ENCODE results near the gene FBXO47. TPM values are rescaled to one million over a fixed set of nuclear protein-coding genes. Genes with fewer than 3 reads are reported as not detected.
A peak's percentile ranks its signal among the peaks of the same experiment; 100 is the strongest.

FBXO47 gene, protein sequence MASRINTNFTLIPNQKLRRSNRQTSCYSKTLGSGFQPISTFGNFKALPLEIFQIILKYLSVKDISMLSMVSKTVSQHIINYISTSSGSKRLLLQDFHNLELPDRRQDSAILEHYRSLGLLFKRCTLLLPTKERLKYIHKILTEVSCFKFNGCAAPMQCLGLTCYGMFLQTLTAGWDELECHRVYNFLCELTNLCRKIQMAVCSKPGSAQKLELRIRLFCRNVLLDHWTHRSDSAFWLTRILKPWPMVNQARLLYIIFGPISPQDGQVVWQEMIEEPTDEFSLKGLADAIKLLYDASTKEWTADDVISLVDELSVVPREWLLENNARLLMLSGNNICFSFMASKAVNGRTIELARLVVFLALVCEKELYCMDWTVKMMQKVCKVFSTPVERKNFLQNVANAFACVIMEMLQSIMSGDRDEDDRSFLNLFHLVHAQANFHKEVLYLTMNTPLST
- total RNA-seq: not detected

DNA sequence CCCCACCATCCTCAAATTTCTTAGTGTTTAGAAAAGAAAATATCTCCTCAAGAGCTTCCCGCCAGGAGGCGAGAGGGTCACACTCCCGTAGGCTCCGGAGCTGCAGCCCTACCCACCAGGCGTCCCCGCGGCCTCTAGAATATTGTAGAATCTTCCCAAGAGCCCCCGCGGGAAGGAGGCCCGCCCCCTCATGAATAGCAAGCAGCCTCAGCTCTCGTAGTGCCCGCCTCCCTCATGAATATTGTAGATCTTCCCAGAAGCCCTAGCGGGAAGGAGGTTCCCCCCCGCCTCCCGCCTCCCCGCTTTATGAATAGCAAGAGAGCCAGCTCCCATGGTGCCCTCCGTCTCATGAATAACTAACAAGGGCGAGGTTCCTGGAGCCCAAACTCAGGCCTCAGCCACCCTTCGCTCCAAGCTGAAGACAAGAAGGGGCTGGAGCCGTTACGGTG lies at the start of gene FBXO47:
Gene FBXO47, minus strand, starts transcription at position 114 of the 449 bp plus-strand sequence. CDS start 4,378 bp downstream, outside the sequence.
- peaks cover 16% of the 10 kb centered on the region for H3K4me1 Mint-ChIP-seq
- H3K36me3 Mint-ChIP-seq (ENCODE audit: low read depth): no peaks in the 10 kb centered on the region

DNA sequence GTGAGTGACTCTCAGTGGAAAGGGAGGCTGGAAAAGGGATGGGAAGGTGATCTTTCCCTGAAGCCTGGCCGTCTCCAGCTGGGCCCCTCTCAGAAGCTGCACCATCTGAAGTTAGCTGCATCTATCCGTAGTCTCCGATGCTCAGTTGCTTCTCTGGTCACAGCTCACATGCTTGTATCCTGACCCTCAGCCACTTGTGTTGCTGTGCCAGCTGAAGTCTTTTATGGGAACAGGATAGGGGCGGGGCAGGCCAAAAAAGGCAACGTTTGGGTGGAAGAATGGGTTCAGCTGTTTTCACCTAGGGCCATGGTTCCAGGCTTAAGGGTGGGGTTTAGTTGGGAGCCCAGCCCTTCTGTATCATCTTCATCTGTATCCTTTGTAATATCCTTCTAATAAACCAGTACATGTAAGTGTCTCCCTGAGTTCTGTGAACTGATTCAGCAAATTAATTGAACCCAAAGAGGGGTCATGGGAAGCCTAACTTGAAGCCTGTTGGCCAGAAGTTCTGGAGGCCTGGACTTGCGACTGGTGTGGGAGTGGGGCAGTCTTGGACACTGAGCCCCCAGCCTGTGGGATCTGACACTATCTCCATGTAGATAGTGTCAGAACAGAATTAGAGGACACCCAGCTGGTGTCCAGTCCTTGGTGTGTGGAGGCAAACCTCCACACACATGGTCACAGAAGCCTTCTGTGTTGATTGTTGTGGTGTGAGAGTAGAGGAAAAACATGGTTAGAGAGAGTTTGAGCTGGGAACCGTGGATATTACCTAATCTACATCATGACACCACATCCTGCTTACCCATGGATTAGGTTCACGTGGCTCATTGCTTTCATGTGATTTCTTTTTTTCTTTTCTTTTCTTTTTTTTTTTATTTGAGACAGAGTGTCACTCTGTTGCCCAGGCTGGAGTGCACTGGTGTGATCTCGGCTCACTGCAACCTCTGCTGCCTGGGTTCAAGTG lies 49.3 kb upstream of the FBXO47 start:
- Mint-ChIP-seq H3K4me1 (peaks cover 31% of the 10 kb centered on the region), H3K27ac (peak overlapping the region; percentile 74), H3K9me3 (no peaks in the 10 kb centered on the region), H3K4me3 (no peak overlapping the region), H3K27me3 (no peaks in the 10 kb centered on the region), H3K36me3 (ENCODE audit: low read depth) (no peaks in the 10 kb centered on the region)
- ChIA-PET POLR2A (interaction anchor here (0.6 kb wide), 1 partner anchor 33 kb away, joined by 6 read pairs; no protein-coding TSS in a partner anchor), CTCF (interaction anchor here (0.6 to 1.2 kb wide), 6 partner anchors 11 to 190 kb away, joined by 3 to 4 read pairs (median 3); no protein-coding TSS in a partner anchor)
- DNase-seq: peak; percentile 45

More for the DNA sequence above, at the start of gene FBXO47:
- H3K27me3 Mint-ChIP-seq: peaks cover 3% of the 10 kb centered on the region
- H3K9me3 Mint-ChIP-seq: no peaks in the 10 kb centered on the region
- peak within 1 kb of the TSS; percentile 82 for H3K27ac Mint-ChIP-seq
- ChIA-PET CTCF (interaction anchor here (1.0 to 1.8 kb wide), 3 partner anchors 184 to 198 kb away, joined by 3 to 5 read pairs (median 3); partner anchors contain the start of gene PLXDC1), POLR2A (no interaction called here)
- peak within 1 kb of the TSS; percentile 73 for H3K4me3 Mint-ChIP-seq
- DNase-seq: peak; percentile 85

DNA sequence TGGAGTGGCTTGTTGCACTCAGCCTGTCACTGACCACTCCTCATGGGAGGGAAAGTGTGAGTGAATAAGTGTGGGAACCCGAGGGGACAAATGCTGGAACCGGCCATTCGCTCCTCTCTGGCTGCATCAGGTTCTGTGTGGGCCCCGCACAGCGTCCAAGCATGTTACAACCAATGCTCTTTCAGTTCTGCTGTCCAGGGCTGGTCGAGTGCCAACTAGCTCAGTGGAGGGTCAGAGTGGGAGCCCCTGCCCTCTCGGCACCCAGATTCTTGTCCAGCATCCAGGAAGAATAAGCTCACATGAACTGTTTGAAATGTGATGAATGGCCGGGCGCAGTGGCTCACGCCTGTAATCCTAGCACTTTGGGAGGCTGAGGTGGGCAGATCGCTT lies 48.3 kb upstream of the FBXO47 start:
- ChIA-PET CTCF (interaction anchor here (0.6 to 1.1 kb wide), 2 partner anchors 15 to 41 kb away, joined by 3 read pairs; no protein-coding TSS in a partner anchor), POLR2A (no interaction called here)
- no peaks in the 10 kb centered on the region for H3K9me3 Mint-ChIP-seq
- no peaks in the 10 kb centered on the region for H3K36me3 Mint-ChIP-seq (ENCODE audit: low read depth)
- no peak overlapping the region for H3K4me3 Mint-ChIP-seq
- H3K27me3 Mint-ChIP-seq: no peaks in the 10 kb centered on the region
- H3K4me1 Mint-ChIP-seq: peaks cover 31% of the 10 kb centered on the region
- DNase-seq: no peak
- peak overlapping the region; percentile 25 for H3K27ac Mint-ChIP-seq

DNA sequence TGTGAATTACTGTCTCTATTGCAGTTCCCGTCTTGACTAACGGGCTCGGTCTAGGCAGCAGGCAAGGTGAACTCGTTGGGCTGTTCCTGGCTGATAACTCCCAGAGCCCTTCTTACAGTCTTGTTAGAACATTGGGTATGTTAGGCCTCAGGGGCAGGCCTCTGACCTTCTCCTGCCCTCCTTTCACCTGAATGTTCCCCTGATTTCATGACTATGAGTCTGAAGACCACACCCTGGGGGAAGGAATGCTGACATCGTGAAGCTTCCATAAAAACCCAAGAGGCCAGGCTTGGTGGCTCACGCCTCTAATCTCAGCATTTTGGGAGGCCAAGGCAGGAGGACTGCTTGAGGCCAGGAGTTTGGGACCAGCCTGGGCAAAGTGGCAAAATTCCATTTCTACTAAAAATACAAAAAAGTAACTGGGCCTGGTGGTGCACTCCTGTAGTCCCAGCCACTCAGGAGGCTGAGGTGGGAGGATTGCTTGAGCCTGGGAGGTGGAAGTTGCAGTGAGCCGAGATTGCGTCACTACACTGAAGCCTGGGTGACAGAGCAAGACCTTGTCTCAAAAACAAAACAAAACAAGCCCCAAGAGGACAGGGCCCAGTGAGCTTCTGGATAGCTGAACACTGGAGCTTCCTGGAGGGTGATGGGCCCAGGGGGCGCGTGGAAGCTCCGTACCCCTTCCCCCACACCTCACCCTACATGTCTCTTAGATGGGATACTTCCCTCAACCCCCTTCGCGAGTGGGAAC lies 47.8 kb upstream of the FBXO47 start:
- Mint-ChIP-seq H3K27me3 (no peaks in the 10 kb centered on the region), H3K27ac (peak overlapping the region; percentile 25), H3K4me3 (no peak overlapping the region), H3K9me3 (no peaks in the 10 kb centered on the region), H3K4me1 (peaks cover 31% of the 10 kb centered on the region), H3K36me3 (ENCODE audit: low read depth) (no peaks in the 10 kb centered on the region)
- no peak for DNase-seq
- POLR2A ChIA-PET: no interaction called here
- CTCF ChIA-PET: interaction anchor here (0.6 to 1.1 kb wide), 2 partner anchors 16 to 42 kb away, joined by 3 read pairs; no protein-coding TSS in a partner anchor

DNA sequence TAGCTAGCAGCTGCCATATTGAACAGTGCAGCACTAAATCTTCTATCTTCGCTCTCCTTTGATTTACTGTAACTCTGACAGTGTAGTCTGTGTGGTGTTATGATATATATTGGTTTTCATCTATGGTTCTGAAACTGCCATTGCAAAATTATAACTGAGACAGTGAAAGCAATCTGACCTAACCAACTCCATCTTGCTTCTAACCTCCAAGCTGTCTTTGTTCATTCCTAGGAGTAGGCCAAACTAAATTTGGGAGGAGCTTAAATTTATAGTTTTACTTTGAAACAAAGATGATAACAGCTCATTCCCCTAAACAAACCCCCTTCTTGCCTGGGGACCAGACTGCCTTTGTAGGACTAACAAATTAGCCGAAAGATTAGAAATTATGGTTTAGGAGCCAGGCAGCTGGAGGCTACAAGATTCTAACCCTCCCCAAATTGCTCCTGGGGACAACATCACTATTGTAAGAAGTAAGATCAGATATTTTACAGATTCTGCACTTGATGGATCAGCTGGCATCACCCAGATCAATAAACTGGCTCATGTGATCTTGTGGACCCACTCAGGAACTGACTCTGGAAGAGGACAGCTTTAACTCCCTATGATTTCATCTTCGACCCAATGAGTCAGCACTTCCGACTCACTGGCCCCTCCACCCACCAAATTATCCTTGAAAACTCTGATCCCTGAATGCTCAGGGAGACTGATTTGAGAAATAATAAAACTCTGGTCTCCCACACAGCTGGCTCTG lies 47.0 kb upstream of the FBXO47 start:
- H3K27me3 Mint-ChIP-seq: no peaks in the 10 kb centered on the region
- ChIA-PET CTCF (no interaction called here), POLR2A (interaction anchor here (0.6 kb wide), 1 partner anchor 73 kb away, joined by 4 read pairs; no protein-coding TSS in a partner anchor)
- no peak overlapping the region for H3K4me3 Mint-ChIP-seq
- peaks cover 31% of the 10 kb centered on the region for H3K4me1 Mint-ChIP-seq
- no peak for DNase-seq
- H3K36me3 Mint-ChIP-seq (ENCODE audit: low read depth): no peaks in the 10 kb centered on the region
- no peaks in the 10 kb centered on the region for H3K9me3 Mint-ChIP-seq
- H3K27ac Mint-ChIP-seq: no peak overlapping the region

DNA sequence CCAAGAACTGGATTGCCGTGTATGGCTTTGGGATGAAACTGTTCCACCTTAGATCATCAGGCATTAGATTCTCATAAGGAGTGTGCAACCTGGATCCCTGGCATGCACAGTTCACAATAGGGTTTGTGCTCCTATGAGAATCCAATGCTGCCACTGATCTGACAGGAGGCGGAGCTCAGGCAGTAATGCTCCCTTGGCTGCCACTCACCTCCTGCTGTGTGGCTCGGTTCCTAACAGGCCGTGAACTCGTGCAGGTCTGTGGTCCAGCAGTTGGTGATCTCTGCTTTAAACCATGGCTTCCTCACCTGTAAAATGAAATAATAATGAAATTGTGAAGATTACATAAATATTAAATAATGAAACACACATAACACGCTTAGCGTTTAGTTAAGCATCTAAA lies 45.5 kb upstream of the FBXO47 start:
- DNase-seq: no peak
- peaks cover 2% of the 10 kb centered on the region for H3K27me3 Mint-ChIP-seq
- H3K27ac Mint-ChIP-seq: no peak overlapping the region
- ChIA-PET POLR2A (no interaction called here), CTCF (no interaction called here)
- H3K9me3 Mint-ChIP-seq: no peaks in the 10 kb centered on the region
- no peak overlapping the region for H3K4me3 Mint-ChIP-seq
- peaks cover 18% of the 10 kb centered on the region for H3K4me1 Mint-ChIP-seq
- H3K36me3 Mint-ChIP-seq (ENCODE audit: low read depth): no peaks in the 10 kb centered on the region

DNA sequence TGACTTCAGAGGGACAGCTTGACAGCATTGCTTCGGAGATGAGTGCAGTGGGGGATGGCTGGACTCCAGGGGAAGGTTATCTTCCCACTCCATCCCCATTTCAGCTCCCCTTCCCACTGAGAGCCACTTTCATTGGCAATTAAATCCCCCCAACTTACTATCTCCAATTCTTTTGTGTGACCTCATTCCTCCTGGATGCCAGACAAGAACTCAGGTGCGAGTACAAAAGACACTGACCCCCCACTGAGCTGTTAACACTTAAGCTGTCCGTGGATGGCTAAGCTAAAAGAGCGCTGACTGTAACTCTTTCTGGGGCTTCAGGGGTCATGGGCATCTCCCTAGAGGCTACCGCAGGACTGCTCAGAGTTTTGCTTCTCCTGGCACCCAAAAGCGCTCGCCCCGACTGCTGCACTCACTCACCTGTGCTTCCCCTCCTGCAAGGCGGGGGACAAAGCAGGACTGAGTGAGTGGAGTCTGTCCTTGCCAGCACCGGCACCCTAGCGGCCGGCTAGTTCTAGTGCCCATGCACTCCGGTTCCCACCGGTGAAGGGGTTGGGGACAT lies 44.8 kb upstream of the FBXO47 start:
- no peak overlapping the region for H3K27ac Mint-ChIP-seq
- no peak for DNase-seq
- no peak overlapping the region for H3K4me3 Mint-ChIP-seq
- no peaks in the 10 kb centered on the region for H3K36me3 Mint-ChIP-seq (ENCODE audit: low read depth)
- ChIA-PET CTCF (no interaction called here), POLR2A (no interaction called here)
- H3K4me1 Mint-ChIP-seq: peaks cover 11% of the 10 kb centered on the region
- no peaks in the 10 kb centered on the region for H3K9me3 Mint-ChIP-seq
- H3K27me3 Mint-ChIP-seq: peaks cover 2% of the 10 kb centered on the region

GRCh38 chr17:39009581-39010001 lies 42.4 kb upstream of the FBXO47 start:
- POLR2A ChIA-PET: interaction anchor here (0.6 kb wide), 1 partner anchor 35 kb away, joined by 4 read pairs; no protein-coding TSS in a partner anchor
- Mint-ChIP-seq H3K27me3 (peaks cover 2% of the 10 kb centered on the region), H3K36me3 (ENCODE audit: low read depth) (no peaks in the 10 kb centered on the region), H3K4me1 (peaks cover 2% of the 10 kb centered on the region), H3K9me3 (no peaks in the 10 kb centered on the region), H3K27ac (no peak overlapping the region), H3K4me3 (no peak overlapping the region)
- DNase-seq: no peak
- CTCF ChIA-PET: interaction anchor here (0.9 to 1.4 kb wide), 2 partner anchors 9 to 10 kb away, joined by 4 to 6 read pairs; no protein-coding TSS in a partner anchor

DNA sequence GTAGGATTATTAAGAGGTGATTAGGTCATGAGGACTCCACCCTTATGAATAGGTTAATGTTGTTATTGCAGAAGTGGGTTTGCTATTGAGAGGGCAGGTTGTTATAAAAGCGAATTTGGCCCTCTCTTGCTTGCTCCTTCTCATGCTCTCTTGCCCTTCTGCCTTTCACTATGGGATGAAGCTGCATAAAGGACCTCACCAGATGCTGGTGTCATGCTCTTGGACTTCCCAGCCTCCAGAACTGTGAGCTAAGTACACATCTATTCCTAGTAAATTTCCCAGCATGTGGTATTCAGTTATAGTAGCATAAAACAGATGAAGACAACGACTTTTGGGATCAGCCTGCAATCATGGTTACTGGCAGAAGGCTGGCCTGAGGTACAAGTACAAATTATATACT lies 41.4 kb upstream of the FBXO47 start:
- Mint-ChIP-seq H3K27me3 (peaks cover 2% of the 10 kb centered on the region), H3K4me1 (peaks cover 8% of the 10 kb centered on the region), H3K27ac (no peak overlapping the region), H3K36me3 (ENCODE audit: low read depth) (no peaks in the 10 kb centered on the region), H3K9me3 (peaks cover 2% of the 10 kb centered on the region), H3K4me3 (no peak overlapping the region)
- ChIA-PET CTCF (interaction anchor here (1.4 kb wide), 1 partner anchor 9 kb away, joined by 6 read pairs; no protein-coding TSS in a partner anchor), POLR2A (no interaction called here)
- no peak for DNase-seq

DNA sequence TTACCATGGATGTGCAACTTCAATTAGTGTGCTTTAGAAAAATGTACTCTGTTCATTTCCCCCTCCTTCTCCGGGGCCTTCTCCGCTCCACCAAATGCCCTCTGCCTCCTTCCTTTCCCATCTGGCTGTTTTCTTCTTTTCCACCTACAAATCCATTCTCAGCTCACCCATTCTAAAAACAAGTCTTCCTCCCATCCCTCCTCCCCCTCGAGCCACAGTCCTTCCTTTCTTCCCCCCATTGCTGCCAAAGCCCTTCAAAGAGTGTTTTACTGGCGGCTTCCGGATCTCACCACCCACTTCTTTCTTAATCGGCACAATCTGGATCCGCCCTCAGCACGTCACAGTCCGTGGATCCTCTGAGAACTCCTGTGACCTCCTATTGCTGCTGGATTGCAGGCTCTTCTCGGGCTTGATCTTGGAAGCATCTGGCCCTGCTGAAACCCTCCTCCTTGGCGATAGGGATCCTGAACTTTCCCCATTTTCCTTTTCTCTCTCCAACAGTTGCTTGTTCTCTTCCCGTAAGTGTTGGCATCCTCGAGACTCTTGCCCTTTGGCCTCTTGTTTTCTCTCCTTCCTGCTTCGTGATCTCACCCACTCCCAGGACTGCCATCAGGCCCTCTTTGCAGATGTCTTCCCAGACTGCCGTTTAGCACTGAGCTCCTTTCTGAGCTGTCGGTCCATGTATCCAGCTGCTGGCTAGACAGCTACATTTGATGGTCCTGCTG lies 36.0 kb upstream of the FBXO47 start:
- H3K4me1 Mint-ChIP-seq: peaks cover 28% of the 10 kb centered on the region
- ChIA-PET POLR2A (no interaction called here), CTCF (interaction anchor here (0.6 to 1.0 kb wide), 2 partner anchors 20 to 34 kb away, joined by 3 to 4 read pairs; no protein-coding TSS in a partner anchor)
- H3K27me3 Mint-ChIP-seq: peaks cover 3% of the 10 kb centered on the region
- H3K36me3 Mint-ChIP-seq (ENCODE audit: low read depth): peaks cover 4% of the 10 kb centered on the region
- DNase-seq: peak; percentile 64
- H3K9me3 Mint-ChIP-seq: peaks cover 4% of the 10 kb centered on the region
- peak overlapping the region; percentile 86 for H3K27ac Mint-ChIP-seq
- no peak overlapping the region for H3K4me3 Mint-ChIP-seq
